Measurements from ENCODE around the gene HSD17B8. TPM values are rescaled to one million over a fixed set of nuclear protein-coding genes. Genes with fewer than 3 reads are reported as not detected.
A peak's percentile ranks its signal among the peaks of the same experiment; 100 is the strongest.

Gene HSD17B8
- total and polyA plus RNA-seq, 10 of the 15 experiments (the other 5 are each of a cell fraction or from before 2014, with no cell fraction given), result 3.1 to 54.3 (median 26.5) TPM

GRCh38 chr6:33165581-33166258 lies 38.7 kb upstream of the HSD17B8 start:
- Histone ChIP-seq H3K9me3 (replicated peaks; ENCODE audit: control insufficient read depth, insufficient read depth, low read length) (no peaks in the 10 kb centered on the region), H2AFZ (ENCODE audit: control insufficient read depth, low read depth, low read length) (no peak overlapping the region), H3K36me3 (ENCODE audit: control insufficient read depth in 2 of 2, insufficient read depth in 2 of 2, low read length in 1 of 2) (no peaks in the 10 kb centered on the region), H3K27me3 (replicated peaks in 1 of 2; ENCODE audit: control insufficient read depth in 2 of 2, insufficient read depth in 2 of 2, low read length in 1 of 2) (no peaks in the 10 kb centered on the region), H4K20me1 (ENCODE audit: control insufficient read depth, insufficient read depth) (no peaks in the 10 kb centered on the region), H3K4me2 (ENCODE audit: control insufficient read depth, insufficient read depth) (no peak overlapping the region), H3K79me2 (ENCODE audit: control insufficient read depth, insufficient read depth, low read length) (no peaks in the 10 kb centered on the region), H3K4me3 (no peak overlapping the region), H3K27ac (ENCODE audit: control insufficient read depth, insufficient read depth) (no peak overlapping the region), H3K9ac (ENCODE audit: control insufficient read depth, insufficient read depth, low read length) (no peak overlapping the region), H3K4me1 (ENCODE audit: control insufficient read depth, insufficient read depth, low read length) (peaks cover 4% of the 10 kb centered on the region)
- 42% methylated on average over 17 of the region's 17 CpGs for WGBS (ENCODE audit: insufficient coverage, insufficient replicate concordance, low lambda C conversion rate, missing lambda C conversion rate)
- DNase-seq (ENCODE audit: low read depth, low spot score) (no peak), FAIRE-seq (no peak), ATAC-seq (no peak)
- CTCF ChIA-PET, result interaction anchor here (0.7 to 2.0 kb wide), 2 partner anchors 32 to 151 kb away, joined by 3 to 9 read pairs; no protein-coding TSS in a partner anchor
- BruUV-seq (replicated peaks), result no TSS peak
- SMC1A ChIA-PET (ENCODE audit: uncharacterized antibody, unreplicated experiment), result interaction anchor here (2.1 kb wide), 1 partner anchor 9 kb away, joined by 4 read pairs; no protein-coding TSS in a partner anchor
- RAD21 ChIA-PET (ENCODE audit: unreplicated experiment), result no interaction called here
- intact Hi-C loops (cut with micrococcal nuclease; ENCODE audit: unreplicated experiment), result no loop called here
- TF ChIP-seq YY1 (IDR thresholded peaks at IDR 0.05; ENCODE audit: low read depth, low read length) (no peak), ZZZ3 (IDR thresholded peaks at IDR 0.05; ENCODE audit: control insufficient read depth, insufficient read length, low read depth) (no peak), EZH2 (IDR thresholded peaks at IDR 0.05; ENCODE audit: borderline replicate concordance, control insufficient read depth, low read depth, low read length) (no peak), STAT1 (conservative IDR thresholded peaks at IDR 0.05) (no peak), NR2F1 (conservative IDR thresholded peaks at IDR 0.05) (peak; percentile 63), NR2C2 (IDR thresholded peaks at IDR 0.05; ENCODE audit: borderline replicate concordance, control insufficient read depth, insufficient read length, low read depth) (no peak)
- in situ Hi-C loops (cut with MboI), result no loop called here
- POLR2A ChIA-PET, result no interaction called here

GRCh38 chr6:33166363-33166762 lies 38.1 kb upstream of the HSD17B8 start:
- no peaks in the 10 kb centered on the region for H3K9me3 ChIP-seq (replicated peaks; ENCODE audit: control insufficient read depth, insufficient read depth, low read length)
- no peak overlapping the region for H3K4me3 ChIP-seq
- no peak for TF ChIP-seq ZBTB33 (IDR thresholded peaks at IDR 0.05)
- TF ChIP-seq ZNF24 (IDR thresholded peaks at IDR 0.05), result no peak
- H3K9ac ChIP-seq (ENCODE audit: control insufficient read depth, insufficient read depth, low read length), result no peak overlapping the region
- intact Hi-C loops (cut with micrococcal nuclease; ENCODE audit: unreplicated experiment) (no loop called here), in situ Hi-C loops (cut with MboI) (no loop called here)
- H4K20me1 ChIP-seq (ENCODE audit: control insufficient read depth, insufficient read depth), result no peaks in the 10 kb centered on the region
- ChIA-PET POLR2A (no interaction called here), SMC1A (ENCODE audit: uncharacterized antibody, unreplicated experiment) (interaction anchor here (2.1 kb wide), 1 partner anchor 9 kb away, joined by 4 read pairs; no protein-coding TSS in a partner anchor), RAD21 (ENCODE audit: unreplicated experiment) (no interaction called here), CTCF (no interaction called here)
- ATAC-seq (no peak), DNase-seq (ENCODE audit: low read depth, low spot score) (no peak), FAIRE-seq (no peak)
- H3K4me2 ChIP-seq (ENCODE audit: control insufficient read depth, insufficient read depth), result no peak overlapping the region
- WGBS (ENCODE audit: insufficient coverage, insufficient replicate concordance, low lambda C conversion rate, missing lambda C conversion rate), result 8% methylated on average over 6 of the region's 6 CpGs
- H3K79me2 ChIP-seq (ENCODE audit: control insufficient read depth, insufficient read depth, low read length), result no peaks in the 10 kb centered on the region
- BruUV-seq (replicated peaks), result no TSS peak
- H3K36me3 ChIP-seq (ENCODE audit: control insufficient read depth in 2 of 2, insufficient read depth in 2 of 2, low read length in 1 of 2), result no peaks in the 10 kb centered on the region
- peaks cover 4% of the 10 kb centered on the region for H3K4me1 ChIP-seq (ENCODE audit: control insufficient read depth, insufficient read depth, low read length)
- no peak overlapping the region for H2AFZ ChIP-seq (ENCODE audit: control insufficient read depth, low read depth, low read length)
- no peaks in the 10 kb centered on the region for H3K27me3 ChIP-seq (replicated peaks in 1 of 2; ENCODE audit: control insufficient read depth in 2 of 2, insufficient read depth in 2 of 2, low read length in 1 of 2)
- H3K27ac ChIP-seq (ENCODE audit: control insufficient read depth, insufficient read depth), result no peak overlapping the region
